HCT116 (cell line): ENCODE results near the gene NPS. TPM values are rescaled to one million over a fixed set of nuclear protein-coding genes. Genes with fewer than 3 reads are reported as not detected.

ENCODE experiments used
- ATAC-seq: fragments of 200-7000 bp; cut with Tn5 transposase; 2 replicates; pipeline ENCODE4 v1.9.1; 2020; ENCODE audit warnings: mild to moderate bottlenecking, moderate library complexity
- BruUV-seq: library from RNA; stranded (reverse); fragments of 400-500 nt; replicated peaks from 2 replicates; lab custom pipeline; 2021; lab: Mats Ljungman, UMichigan
- CTCF ChIA-PET: fragments of 300-600 bp; sonication (Branson Sonifier 250); formaldehyde crosslinking; loops from one replicate; lab custom pipeline; 2021; ENCODE audit warnings: antibody characterized with exemption; lab: Charles Lee
- POLR2A ChIA-PET: fragments of 300-600, 350-600 bp; sonication (Branson Sonifier 250); formaldehyde crosslinking; loops from one replicate; lab custom pipeline; 2021; ENCODE audit warnings: antibody characterized with exemption; lab: Charles Lee
- RAD21 ChIA-PET, 2 experiments: fragments of 300-600 bp; sonication (Branson Sonifier 250); formaldehyde crosslinking; loops; one replicate each; lab custom pipeline; 2023; ENCODE audit warnings: low total read pairs in 2 of 2; ENCODE audit not compliant: uncharacterized antibody in 2 of 2, unreplicated experiment in 2 of 2, low non-redundant PET in 1 of 2; lab: Charles Lee
- DNase-seq: peaks from one replicate; pipeline ENCODE4 v3.0.0-alpha.2; 2010; ENCODE audit warnings: low read depth, low spot score
- H2AFZ ChIP-seq: fragments of 200-600 bp; shearing (Covaris generic), sonication (generic); 2 replicates; pipeline ENCODE4 v1.6.1; 2017; ENCODE audit warnings: low read depth, mixed run types, mixed read lengths, antibody characterized with exemption, low read length; ENCODE audit not compliant: poor library complexity, severe bottlenecking
- H3K27ac ChIP-seq: 2 replicates; pipeline ENCODE4 v1.5.1; 2012; ENCODE audit warnings: low read depth, low read length
- H3K27me3 ChIP-seq: fragments of 200-600 bp; sonication (generic); 2 replicates; pipeline ENCODE4 v1.6.1; 2016; ENCODE audit warnings: mixed run types, low read length, mixed read lengths; ENCODE audit not compliant: insufficient read depth
- H3K36me3 ChIP-seq, 2 experiments: fragments of 200-500 bp in 1 of 2; fragments of 200-600 bp in 1 of 2; sonication (Bioruptor generic) in 1 of 2; sonication (generic) in 1 of 2; 2 replicates each; pipeline versions ENCODE4 v1.5.1 to v1.6.1; 2014 to 2016; ENCODE audit warnings: low read length in 2 of 2, inconsistent platforms in 1 of 2, mixed read lengths in 1 of 2, mixed run types in 1 of 2; ENCODE audit not compliant: insufficient read depth in 2 of 2, control insufficient read depth in 1 of 2
- H3K4me1 ChIP-seq, 2 experiments: fragments of 200-600 bp in 1 of 2; sonication (generic) in 1 of 2; 2 replicates each; pipeline versions ENCODE4 v1.5.1 to v1.6.1; 2012 to 2017; ENCODE audit warnings: low read length in 2 of 2, inconsistent platforms in 1 of 2, mild to moderate bottlenecking in 1 of 2, mixed read lengths in 1 of 2, mixed run types in 1 of 2, moderate library complexity in 1 of 2; ENCODE audit not compliant: insufficient read depth in 2 of 2, control insufficient read depth in 1 of 2
- H3K4me2 ChIP-seq: fragments of 200-600 bp; sonication (generic); 2 replicates; pipeline ENCODE4 v1.6.1; 2017; ENCODE audit warnings: mixed run types, low read length, mixed read lengths
- H3K4me3 ChIP-seq, 2 experiments: fragments of 200-600 bp in 1 of 2; sonication (generic) in 1 of 2; replicated peaks in 1 of 2; 2 replicates each; pipeline ENCODE4 v1.5.1; 2011 to 2016; ENCODE audit warnings: low read length in 2 of 2, control low read depth in 1 of 2, low read depth in 1 of 2, mild to moderate bottlenecking in 1 of 2, mixed read lengths in 1 of 2, mixed run types in 1 of 2
- H3K79me2 ChIP-seq: fragments of 200-600 bp; sonication (generic); 2 replicates; pipeline ENCODE4 v1.6.1; 2017; ENCODE audit warnings: mild to moderate bottlenecking, mixed run types, low read length, moderate library complexity, mixed read lengths; ENCODE audit not compliant: insufficient read depth
- H3K9ac ChIP-seq: fragments of 200-600 bp; sonication (generic); 2 replicates; pipeline ENCODE4 v1.6.1; 2016; ENCODE audit warnings: low read length, mixed read lengths
- H3K9me2 ChIP-seq: fragments of 200-600 bp; sonication (generic), shearing (Covaris generic); 2 replicates; pipeline ENCODE4 v1.6.1; 2017; ENCODE audit warnings: mixed run types, mild to moderate bottlenecking, moderate library complexity; ENCODE audit not compliant: insufficient read depth
- H3K9me3 ChIP-seq, 2 experiments: fragments of 200-500 bp in 1 of 2; fragments of 200-600 bp in 1 of 2; sonication (Bioruptor generic) in 1 of 2; sonication (generic) in 1 of 2; 2 replicates each; pipeline ENCODE4 v1.6.1; 2014 to 2017; ENCODE audit warnings: low read length in 2 of 2, mixed read lengths in 2 of 2, inconsistent platforms in 1 of 2, low read depth in 1 of 2, mild to moderate bottlenecking in 1 of 2, mixed run types in 1 of 2, moderate library complexity in 1 of 2; ENCODE audit not compliant: control insufficient read depth in 1 of 2, insufficient read depth in 1 of 2
- H4K20me1 ChIP-seq: fragments of 200-600 bp; sonication (generic), shearing (Covaris generic); 2 replicates; pipeline ENCODE4 v1.6.1; 2017; ENCODE audit warnings: mixed run types, mild to moderate bottlenecking, moderate library complexity; ENCODE audit not compliant: insufficient read depth
- CEBPB ChIP-seq: IDR thresholded peaks from 2 replicates; pipeline ENCODE4 v1.6.1; 2012; ENCODE audit warnings: low read depth
- CTCF ChIP-seq, 3 experiments: fragments of 200-600 bp in 1 of 3; sonication (generic) in 1 of 3; IDR thresholded peaks in 2 of 3; conservative IDR thresholded peaks in 1 of 3; 2 replicates each; pipeline ENCODE4 v1.5.1; 2012 to 2017; ENCODE audit warnings: low read depth in 2 of 3, low read length in 2 of 3, antibody characterized with exemption in 1 of 3, borderline replicate concordance in 1 of 3, control low read depth in 1 of 3, mild to moderate bottlenecking in 1 of 3, mixed read lengths in 1 of 3, mixed run types in 1 of 3, moderate library complexity in 1 of 3; ENCODE audit not compliant: insufficient read depth in 1 of 3
- FOSL1 ChIP-seq: IDR thresholded peaks from 2 replicates; pipeline ENCODE4 v1.6.1; 2012; ENCODE audit warnings: low read depth
- RAD21 ChIP-seq: IDR thresholded peaks from 2 replicates; pipeline ENCODE4 v1.6.1; 2012; ENCODE audit warnings: low read depth, mild to moderate bottlenecking
- REST ChIP-seq: IDR thresholded peaks from 2 replicates; pipeline ENCODE4 v1.6.1; 2012; ENCODE audit warnings: low read depth
- SIN3A ChIP-seq: IDR thresholded peaks from 2 replicates; pipeline ENCODE4 v1.6.1; 2012; ENCODE audit warnings: low read depth
- SP1 ChIP-seq: IDR thresholded peaks from 2 replicates; pipeline ENCODE4 v1.6.1; 2012; ENCODE audit warnings: low read depth
- YY1 ChIP-seq: IDR thresholded peaks from 2 replicates; pipeline ENCODE4 v1.6.1; 2011; ENCODE audit warnings: low read length, low read depth, moderate library complexity, mild to moderate bottlenecking; ENCODE audit not compliant: insufficient replicate concordance; ENCODE audit errors: extremely low read depth
- ZBTB33 ChIP-seq: IDR thresholded peaks from 2 replicates; pipeline ENCODE4 v1.6.1; 2011; ENCODE audit warnings: mild to moderate bottlenecking, low read length, moderate library complexity; ENCODE audit not compliant: insufficient replicate concordance; ENCODE audit errors: extremely low read depth
- ZNF274 ChIP-seq: fragments of 200-500 bp; sonication (Bioruptor generic); IDR thresholded peaks from 2 replicates; pipeline ENCODE4 v1.6.1; 2014; ENCODE audit warnings: mild to moderate bottlenecking, low read depth, low read length, inconsistent platforms
- intact Hi-C: fragments of 100-400 bp; cut with micrococcal nuclease; formaldehyde crosslinking; loops from 2 replicates; pipeline ENCODE4 v1.10.0; 2022
- total RNA-seq: library from RNA; stranded (reverse); gene quantifications from one replicate; pipeline ENCODE4 v1.2.1, GENCODE V29; 2021; ENCODE audit not compliant: unreplicated experiment

Gene NPS
- total RNA-seq, 1 experiment from 2014 or later = not detected

GRCh38 chr10:127535802-127536515 is 13.2 kb upstream of the NPS start:
- no peak for TF ChIP-seq CTCF (IDR thresholded peaks at IDR 0.05 in 2 of 3, conservative IDR thresholded peaks at IDR 0.05 in 1 of 3; ENCODE audit: borderline replicate concordance in 1 of 3, insufficient read depth in 1 of 3, low read depth in 2 of 3, low read length in 2 of 3)
- TF ChIP-seq SP1 = no peak
- no peak for TF ChIP-seq ZBTB33
- no peak for TF ChIP-seq ZNF274
- TF ChIP-seq YY1 = no peak
- TF ChIP-seq REST = no peak
- no peak for TF ChIP-seq FOSL1
- no peak for TF ChIP-seq CEBPB
- TF ChIP-seq SIN3A = no peak
- TF ChIP-seq RAD21 = no peak
- BruUV-seq = no TSS peak
- ChIA-PET POLR2A (no interaction called here), CTCF (no interaction called here), RAD21 (no interaction called here)
- Histone ChIP-seq H3K9me2 (no peaks in the 10 kb centered on the region), H3K27ac (no peak overlapping the region), H4K20me1 (no peaks in the 10 kb centered on the region), H3K9ac (no peak overlapping the region), H3K4me2 (no peak overlapping the region), H3K9me3 (no peaks in the 10 kb centered on the region), H3K4me3 (no peak overlapping the region), H2AFZ (no peak overlapping the region), H3K27me3 (peaks cover 63% of the 10 kb centered on the region), H3K4me1 (no peaks in the 10 kb centered on the region), H3K79me2 (no peaks in the 10 kb centered on the region), H3K36me3 (no peaks in the 10 kb centered on the region)
- ATAC-seq (no peak), DNase-seq (no peak)
- intact Hi-C loops = no loop called here
